HG03064 (cell line): ENCODE measurements around the gene RABGAP1L.
"Not testable (repeated sequence)": the region's sequence is repeated elsewhere in the genome, so short reads cannot be mapped to it uniquely, and the experiment has no call there.

Source experiments
- ATAC-seq: cut with Tn5 transposase; IDR thresholded peaks from one replicate; pipeline ENCODE4 v1.9.1; 2021; ENCODE audit warnings: low read depth; ENCODE audit not compliant: unreplicated experiment

The RABGAP1L gene

DNA sequence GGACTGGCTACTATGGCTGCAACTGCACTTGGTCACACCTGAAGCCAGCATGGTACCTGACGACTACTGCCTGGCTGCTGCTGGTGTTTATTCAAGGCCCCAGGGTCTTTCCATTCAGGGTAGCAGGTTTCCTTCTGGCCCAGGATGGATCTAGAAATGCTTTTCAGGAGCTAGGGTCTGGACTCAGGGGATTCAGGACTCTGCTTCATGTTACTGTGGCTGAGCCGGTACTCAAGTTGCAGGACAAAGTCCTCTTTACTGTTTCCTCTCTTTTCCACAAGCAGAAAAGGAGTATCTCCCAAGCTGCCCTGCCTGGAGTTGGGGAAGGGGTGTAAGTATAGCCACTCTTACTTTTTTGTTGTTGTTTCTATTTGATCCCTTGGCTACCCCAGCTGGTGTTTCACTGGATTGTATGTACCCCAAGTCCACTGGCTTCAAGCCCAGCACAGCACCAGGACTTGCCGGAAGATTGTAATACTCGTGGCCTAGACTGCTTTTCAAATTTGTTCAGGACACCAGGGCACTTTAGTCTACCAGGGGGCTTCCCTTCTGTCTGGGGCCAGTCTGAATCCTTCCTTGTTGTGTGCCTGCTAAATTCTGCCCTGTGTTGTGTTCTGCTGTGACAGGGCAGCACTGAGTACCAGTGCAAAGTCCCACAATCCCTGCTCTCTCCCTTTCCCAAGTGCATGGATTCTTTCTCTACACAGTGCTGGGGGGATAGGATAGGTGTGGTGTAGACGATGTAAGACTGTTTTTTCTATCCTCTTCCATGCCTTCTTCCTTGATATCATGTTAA lies 536.9 kb downstream of the RABGAP1L start:
- ATAC-seq, result no peak

DNA sequence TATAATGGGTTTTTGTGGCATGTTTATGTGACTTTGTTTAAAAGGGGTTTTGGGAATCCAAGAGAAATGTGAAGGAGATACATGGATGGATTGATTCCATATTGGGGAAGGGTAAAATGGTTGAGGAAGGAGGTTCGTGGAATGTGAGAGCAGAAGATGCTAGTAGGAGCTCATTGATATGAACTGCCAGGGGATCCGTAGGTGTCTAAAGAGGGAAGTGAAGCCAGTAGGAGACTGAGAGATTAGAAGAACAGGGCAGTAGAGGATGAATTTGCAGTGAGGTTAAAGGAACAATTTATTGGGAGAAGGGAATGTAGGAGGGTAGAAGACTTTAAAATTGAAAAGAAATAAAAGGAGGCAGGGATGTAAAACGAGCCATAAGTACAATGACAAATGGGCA lies 541.0 kb downstream of the RABGAP1L start:
- ATAC-seq, result no peak

DNA sequence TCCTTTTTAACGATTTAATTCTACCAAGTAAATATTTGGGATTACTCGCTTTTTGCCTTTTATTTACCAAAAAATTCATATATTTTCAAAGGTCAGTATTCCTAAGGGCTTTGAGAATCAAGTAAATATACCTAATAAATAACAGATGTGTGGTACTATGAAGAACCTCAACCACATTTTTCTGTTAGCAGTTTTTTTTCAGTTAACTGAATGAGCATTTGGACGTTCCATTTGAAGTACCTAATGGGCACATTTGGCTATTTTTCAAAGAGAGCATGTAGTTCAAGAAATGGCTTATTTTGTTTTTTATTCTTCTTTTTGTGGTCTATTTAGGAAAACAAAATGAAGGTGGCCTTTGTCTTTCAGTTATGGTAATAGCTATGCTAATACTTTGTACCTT lies 541.5 kb downstream of the RABGAP1L start:
- ATAC-seq, result no peak

DNA sequence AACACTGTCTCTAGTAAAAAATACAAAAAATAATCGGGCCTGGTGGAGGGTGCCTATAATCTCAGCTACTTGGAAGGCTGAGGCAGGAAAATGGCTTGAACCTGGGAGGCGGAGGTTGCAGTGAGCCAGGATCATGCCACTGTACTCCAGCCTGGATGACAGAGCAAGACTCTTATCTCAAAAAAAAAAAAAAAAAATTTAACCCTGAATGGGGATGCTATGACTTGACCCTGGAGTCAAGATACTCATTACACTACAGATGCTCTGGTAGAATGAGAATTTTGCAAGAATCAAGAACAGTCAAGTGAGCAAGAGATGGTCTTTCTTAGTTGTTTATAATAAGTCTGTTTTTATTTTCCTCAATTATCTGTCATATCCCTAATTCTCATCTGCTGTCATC lies 542.2 kb downstream of the RABGAP1L start:
- no peak for ATAC-seq

DNA sequence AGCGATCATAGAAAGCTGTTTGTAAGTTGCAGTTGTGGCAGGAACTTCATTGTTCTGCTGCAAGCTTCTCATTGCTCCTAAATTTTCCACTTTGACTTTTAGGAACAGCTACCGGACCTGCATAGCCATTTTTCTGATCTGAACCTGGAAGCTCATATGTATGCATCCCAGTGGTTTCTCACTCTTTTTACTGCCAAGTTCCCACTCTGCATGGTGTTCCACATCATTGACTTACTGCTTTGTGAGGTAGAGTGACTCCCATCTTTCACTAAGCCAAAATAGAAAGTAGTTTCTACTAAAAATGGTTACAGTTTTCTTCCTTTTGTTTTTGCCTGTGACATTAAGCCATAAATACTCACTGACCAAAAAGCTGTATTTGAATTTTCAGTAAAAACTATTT lies 542.7 kb downstream of the RABGAP1L start:
- no peak for ATAC-seq

DNA sequence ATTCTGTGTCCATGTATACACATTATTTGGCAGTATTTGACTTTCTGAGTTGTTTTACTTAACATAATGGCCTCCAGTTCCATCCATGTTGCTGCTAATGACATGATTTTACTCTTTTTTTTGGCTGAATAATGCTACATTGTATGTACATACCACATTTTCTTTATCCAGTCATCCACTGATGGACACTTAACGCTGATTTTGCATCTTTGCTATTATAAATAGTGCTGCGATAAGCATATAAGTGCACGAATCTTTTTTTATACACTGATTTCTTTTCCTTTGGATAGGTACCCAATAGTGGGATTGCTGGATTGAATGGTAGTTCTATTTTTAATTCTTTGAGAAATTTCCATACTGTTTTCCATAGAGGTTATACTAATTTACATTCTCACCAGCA lies 544.0 kb downstream of the RABGAP1L start:
- ATAC-seq, result no peak

DNA sequence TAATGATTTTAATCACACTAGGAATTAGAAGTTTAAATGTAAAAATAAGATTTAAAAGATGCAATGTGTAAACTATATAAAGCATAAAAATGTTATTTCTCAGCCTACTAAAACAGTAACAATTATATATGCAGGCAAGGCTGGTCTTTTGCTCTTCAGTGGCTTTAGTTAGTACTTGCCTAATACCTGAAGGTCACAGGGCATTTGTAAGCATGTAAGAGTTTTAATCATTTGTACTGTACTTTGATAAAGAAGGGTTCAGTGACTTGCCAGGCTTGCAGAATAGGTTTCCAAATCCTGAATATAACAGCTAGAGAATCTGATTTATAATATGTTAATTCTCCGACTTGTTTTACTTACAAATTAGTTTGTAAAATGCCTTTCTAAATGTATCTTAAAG lies 545.0 kb downstream of the RABGAP1L start:
- no peak for ATAC-seq

DNA sequence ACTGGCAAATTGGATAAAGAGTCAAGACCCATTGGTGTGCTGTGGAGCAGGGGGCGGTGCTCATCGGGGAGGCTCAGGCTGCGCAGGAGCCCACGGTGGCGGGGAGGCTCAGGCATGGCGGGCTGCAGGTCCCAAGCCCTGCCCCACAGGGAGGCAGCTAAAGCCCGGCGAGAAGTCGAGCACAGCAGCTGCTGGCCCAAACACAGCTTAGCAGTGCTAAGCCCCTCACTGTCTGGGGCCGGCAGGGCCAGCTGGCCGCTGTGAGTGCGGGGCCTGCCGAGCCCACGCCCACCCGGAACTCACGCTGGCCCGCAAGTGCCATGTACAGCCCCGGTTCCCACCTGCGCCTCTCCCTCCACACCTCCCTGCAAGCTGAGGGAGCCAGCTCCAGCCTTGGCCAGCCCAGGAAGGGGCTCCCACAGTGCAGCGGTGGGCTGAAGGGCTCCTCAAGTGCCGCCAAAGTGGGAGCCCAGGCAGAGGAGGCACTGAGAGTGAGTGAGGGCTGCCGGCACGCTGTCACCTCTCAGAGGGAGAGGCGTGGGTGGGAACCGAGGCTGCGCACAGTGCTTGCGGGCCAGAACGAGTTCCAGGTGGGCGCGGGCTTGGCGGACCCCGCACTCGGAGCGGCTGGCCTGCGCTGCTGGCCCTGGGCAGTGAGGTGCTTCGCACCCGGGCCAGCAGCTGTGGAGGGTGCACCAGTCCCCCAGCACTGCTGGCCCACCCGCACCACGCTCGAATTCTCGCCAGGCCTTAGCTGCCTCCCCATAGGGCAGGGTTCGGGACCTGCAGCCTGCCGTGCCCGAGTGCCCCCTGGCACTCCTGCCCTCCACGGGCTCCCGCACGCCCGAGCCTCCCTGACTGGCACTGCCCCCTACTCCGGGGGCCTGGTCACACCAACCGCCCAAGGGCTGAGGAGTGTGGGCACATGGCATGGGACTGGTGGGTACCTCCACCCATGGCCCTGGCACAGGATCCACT lies 551.8 kb downstream of the RABGAP1L start:
- no peak for ATAC-seq

DNA sequence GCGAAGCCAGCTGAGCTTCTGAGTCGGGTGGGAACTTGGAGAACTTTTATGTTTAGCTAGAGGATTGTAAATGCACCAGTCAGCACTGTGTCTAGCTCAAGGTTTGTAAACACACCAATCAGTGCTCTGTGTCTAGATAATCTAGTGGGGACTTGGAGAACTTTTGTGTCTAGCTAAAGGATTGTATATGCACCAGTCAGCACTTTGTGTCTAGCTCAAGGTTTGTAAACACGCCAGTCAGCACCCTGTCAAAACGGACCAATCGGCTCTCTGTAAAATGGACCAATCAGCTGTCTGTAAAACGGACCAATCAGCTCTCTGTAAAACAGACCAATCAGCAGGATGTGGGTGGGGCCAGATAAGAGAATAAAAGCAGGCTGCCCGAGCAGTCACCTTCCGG lies 552.5 kb downstream of the RABGAP1L start:
- ATAC-seq, result not testable (repeated sequence)

DNA sequence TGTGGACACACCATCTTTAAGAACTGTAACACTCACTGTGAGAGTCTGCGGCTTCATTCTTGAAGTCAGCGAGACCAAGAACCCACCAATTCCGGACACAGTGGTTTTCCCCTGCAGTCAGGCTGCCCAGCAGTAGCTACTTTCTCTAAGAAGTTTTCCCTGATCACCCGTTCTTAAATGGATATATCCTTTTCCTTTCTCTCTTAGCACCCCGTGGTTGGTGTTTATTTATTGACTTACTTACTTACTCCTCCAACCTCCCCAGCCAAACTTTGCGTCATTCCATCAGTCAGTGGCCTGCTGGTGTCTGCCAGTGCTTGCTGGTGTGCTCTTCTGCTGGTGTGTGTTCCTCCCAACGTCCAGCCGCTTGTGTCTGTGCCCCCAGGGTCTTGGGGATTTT lies 553.2 kb downstream of the RABGAP1L start:
- ATAC-seq, result no peak

DNA sequence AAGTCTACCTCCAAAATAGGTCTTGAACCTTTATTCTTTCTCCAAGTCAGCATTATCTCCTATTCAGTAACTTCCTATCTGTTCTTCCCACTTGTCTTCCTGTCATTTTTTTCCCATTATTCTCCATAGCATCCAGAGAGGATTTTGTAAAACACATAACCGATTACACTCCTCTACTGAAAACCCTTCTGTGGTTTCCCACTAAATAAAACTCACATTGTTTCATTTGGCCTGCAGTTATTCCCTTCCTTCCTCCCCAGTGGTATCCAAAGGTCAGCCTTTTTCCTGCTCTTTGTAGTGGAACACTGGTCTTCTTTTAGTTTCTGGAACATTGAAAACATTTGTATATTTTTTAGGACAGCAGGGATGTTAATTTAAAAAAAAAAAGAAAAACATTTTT lies 554.5 kb downstream of the RABGAP1L start:
- no peak for ATAC-seq

DNA sequence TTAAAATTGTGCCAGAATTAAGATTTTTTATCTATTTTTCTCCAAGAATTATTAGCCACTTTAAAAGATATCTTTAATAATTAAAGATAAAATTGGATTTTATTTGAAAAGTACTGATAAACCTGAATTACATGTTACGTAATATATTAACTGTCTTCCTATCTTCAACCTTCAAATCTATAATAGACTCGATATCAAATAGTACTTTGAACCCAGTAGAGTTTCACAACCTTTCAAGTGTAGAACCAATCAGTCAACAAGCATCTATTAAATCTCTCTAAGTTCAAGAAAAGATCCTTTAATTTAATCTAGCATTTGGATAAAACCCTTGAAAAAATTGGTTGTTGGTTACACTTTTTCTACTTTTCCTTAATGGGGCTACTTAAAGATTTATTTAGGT lies 559.9 kb downstream of the RABGAP1L start:
- no peak for ATAC-seq

DNA sequence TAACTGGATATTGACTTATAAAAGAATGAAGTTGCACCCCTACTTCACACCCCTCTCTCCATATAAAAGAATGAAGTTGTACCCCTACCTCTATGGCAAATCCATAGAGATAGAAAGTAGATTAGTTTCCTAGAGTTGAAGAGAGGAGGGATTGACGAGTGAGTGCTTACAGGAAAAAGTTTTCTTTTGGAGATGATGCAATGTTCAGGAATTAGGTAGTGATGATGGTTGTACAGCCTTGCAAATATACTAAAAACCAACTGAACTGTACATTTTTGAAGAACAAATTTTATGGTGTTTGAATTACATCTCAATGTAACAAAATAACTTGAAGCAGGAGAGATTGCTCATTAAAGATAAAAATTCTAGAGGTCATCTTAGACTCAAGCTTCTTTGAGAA lies 561.3 kb downstream of the RABGAP1L start:
- no peak for ATAC-seq

DNA sequence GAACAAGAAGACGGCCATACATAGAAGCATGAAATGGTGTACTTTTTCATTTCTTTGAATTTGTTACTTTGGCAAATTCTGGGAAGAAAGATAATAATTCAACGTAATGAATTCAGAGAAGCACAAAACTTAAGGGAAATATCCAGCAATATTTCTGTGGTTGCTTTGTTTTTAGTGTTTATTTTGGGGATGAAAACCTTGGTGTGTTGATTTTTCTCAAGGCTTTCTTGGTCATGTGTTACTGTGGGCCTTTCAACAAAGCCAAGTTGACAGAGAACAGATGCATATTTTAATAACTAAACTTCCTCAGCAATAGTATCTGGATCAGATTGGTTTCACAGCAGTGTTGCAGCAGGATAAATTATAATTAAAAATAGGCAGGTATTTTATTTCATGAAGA lies 561.9 kb downstream of the RABGAP1L start:
- no peak for ATAC-seq

DNA sequence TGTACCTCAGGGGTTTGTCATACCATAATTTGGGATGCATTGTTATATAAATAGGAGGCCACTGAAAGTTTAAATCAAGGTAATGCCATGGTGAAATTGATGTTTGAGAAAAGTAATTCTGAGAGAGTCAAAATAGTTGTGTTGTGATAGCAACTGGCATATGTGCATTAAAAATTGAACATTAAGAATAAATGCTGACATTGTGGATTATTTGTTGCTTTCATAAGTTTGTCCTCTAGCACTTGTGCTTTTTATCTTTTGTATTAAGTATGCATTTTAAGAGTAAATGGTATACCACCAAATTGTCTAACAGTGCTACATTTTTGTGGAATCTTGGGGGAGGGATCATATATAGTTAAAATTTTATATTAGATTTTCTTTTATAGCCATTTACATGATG lies 564.5 kb downstream of the RABGAP1L start:
- no peak for ATAC-seq

DNA sequence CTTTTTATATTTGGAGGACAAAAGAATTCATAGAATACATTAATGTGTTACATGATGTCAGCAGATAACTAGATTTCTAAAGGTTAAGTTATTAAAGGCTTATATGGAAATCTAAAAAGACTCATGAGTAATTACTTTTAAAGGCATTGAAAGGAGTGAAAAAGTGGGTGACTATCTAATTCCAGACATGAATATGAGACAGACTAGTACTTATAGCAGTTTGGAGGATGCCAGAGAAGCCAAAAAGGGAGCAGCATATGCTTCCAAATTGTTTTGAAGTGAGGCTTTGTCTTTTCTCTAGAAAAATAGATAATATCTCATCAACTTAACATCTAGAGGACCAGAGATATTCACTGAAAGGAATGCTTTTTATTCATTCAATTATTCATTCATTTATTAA lies 564.9 kb downstream of the RABGAP1L start:
- ATAC-seq, result no peak

DNA sequence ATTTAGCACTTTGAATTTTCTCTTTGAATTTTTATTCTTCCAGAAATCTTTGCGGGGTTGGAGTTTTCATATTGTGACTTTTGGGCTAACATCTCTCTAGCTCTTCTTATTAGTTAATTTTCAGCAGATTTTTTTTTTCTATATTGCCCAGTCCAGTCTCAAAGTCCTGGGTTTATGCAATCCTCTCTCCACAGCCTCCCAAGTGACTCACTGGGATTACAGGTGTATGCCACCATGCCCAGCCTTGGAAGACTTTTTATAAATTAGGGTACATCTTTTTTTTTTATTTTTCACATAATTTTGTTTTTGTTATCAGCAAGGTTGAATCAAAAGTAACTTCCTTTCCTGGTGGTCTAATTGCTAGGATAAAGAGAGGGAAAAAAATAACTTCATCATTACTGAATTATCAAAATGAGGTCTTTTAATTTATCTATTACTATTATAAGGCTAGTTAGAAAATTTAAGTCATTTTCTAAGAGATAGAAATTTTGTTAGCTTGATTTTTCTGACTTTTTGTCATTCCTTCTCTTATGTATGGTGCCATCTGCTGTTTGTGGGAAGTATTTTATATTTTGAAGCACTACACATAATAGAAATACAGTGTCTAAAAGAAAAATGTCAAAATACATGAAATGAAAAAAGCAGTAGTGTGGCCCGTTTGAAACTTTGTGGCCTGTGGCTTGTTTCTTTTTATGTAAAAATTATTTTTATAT lies 567.0 kb downstream of the RABGAP1L start:
- no peak for ATAC-seq

DNA sequence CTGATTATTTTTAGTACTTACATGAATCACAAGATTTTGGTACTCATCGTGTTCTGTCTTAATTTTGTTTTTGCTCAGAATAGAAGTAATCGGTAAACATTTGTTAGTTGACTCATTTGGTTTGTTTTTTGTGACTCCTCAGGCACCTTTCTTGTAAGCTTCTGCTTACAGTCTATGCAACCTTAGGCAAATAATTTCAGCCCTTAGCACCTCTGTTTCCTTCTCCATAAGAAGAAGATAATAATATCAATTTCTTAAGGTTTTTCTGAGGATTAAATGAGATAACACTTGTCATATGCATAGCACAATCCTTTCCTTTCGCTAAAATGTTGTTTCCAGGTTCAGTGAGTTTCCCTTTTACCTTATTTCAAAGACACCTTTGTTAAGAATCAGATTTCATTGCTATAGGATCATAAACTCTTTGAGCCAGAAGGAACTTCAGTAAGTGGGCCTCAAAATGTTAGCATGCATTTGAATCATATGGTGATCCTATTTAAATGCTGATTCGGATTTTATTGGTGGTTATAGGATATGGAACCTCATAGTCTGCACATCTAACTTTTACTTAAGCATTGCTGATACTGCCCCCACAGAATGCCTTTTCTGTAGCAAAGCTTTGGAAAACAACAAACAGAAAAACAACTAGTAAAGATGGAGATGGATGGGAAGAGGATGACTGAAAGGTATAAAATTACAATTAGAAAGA lies 567.7 kb downstream of the RABGAP1L start:
- ATAC-seq, result no peak

DNA sequence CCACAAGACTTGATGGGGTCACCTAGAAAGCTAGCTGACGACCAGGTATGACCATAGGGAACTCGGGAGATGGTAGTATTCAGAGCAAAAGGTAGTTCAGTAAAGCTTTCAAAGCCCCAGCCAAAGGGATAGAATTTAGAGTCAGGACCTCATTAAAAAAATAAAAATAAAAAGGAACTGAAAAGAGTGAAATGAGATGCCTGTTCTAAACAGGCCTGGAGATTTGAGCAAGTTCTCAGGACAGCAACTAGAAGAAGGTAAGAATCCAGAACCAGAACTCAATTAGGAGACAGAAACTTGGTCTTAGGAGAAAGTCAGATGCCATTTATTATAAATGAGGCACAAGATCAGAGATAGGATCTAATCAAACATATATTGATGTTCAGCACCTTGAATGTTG lies 575.0 kb downstream of the RABGAP1L start:
- no peak for ATAC-seq

DNA sequence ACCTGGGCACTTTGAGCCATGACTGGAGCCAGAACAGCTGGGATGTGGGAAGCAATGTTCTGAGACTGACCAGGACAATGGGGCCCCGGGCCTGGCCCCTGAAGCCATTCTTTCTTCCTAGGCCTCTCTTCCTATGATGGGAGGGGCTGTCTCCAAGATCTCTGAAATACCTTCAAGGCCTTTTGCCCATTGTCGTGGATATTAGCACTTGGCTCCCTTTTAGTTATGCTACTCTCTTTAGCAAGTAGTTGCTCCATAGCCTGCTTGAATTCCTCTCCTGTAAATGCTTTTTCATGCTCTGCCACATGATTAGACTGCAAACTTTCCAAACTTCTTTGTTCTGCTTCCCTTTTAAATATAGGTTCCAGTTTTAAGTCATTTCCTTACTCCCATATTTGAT lies 577.5 kb downstream of the RABGAP1L start:
- no peak for ATAC-seq
